ENCODE measurements around the gene SLC25A24. TPM values are rescaled to one million over a fixed set of nuclear protein-coding genes. Genes with fewer than 3 reads are reported as not detected.

SLC25A24 gene
- total RNA-seq, 4 donors from 2014 or later = 44.5 to 76.7 (median 63.7) TPM

GRCh38 chr1:108106775-108107174, 93.4 kb downstream of the SLC25A24 start:
- TF ChIP-seq CTCF (IDR thresholded peaks at IDR 0.05; ENCODE audit: low read depth) = no peak

GRCh38 chr1:108100148-108100547, 100.0 kb downstream of the SLC25A24 start:
- TF ChIP-seq CTCF (IDR thresholded peaks at IDR 0.05; ENCODE audit: low read depth) = no peak

- TF ChIP-seq CTCF (IDR thresholded peaks at IDR 0.05; ENCODE audit: low read depth) = no peak
Measured at GRCh38 chr1:108097018-108097417, 103.1 kb downstream of the SLC25A24 start.

- TF ChIP-seq CTCF (IDR thresholded peaks at IDR 0.05; ENCODE audit: low read depth) = no peak
Measured at GRCh38 chr1:108096089-108096488, 104.1 kb downstream of the SLC25A24 start.

GRCh38 chr1:108089477-108089876, 110.7 kb downstream of the SLC25A24 start:
- TF ChIP-seq CTCF (IDR thresholded peaks at IDR 0.05; ENCODE audit: low read depth) = no peak

- no peak for TF ChIP-seq CTCF (IDR thresholded peaks at IDR 0.05; ENCODE audit: low read depth)
Measured at GRCh38 chr1:108085628-108086027, 114.5 kb downstream of the SLC25A24 start.

- no peak for TF ChIP-seq CTCF (IDR thresholded peaks at IDR 0.05; ENCODE audit: low read depth)
Measured at GRCh38 chr1:108084866-108085477, 115.2 kb downstream of the SLC25A24 start.

Other genes starting within 250 kb of the SLC25A24 start
- gene VAV3, start 235.2 kb downstream of the SLC25A24 start, total RNA-seq = 10 to 100 TPM in 2 of 4 donors, 1 to 10 TPM in 2; 7.0 to 13.1 (median 10.1) TPM
- gene NBPF4, start 43.7 kb upstream of the SLC25A24 start, total RNA-seq = not detected
- not detected for gene NBPF6, start 250.0 kb upstream of the SLC25A24 start, total RNA-seq

All from subcutaneous adipose tissue (tissue), 4 donors.